ENCODE measurements around the gene GAPDH.
"Not testable (repeated sequence)": the region's sequence is repeated elsewhere in the genome, so short reads cannot be mapped to it uniquely, and the experiment has no call there.

Gene GAPDH

DNA sequence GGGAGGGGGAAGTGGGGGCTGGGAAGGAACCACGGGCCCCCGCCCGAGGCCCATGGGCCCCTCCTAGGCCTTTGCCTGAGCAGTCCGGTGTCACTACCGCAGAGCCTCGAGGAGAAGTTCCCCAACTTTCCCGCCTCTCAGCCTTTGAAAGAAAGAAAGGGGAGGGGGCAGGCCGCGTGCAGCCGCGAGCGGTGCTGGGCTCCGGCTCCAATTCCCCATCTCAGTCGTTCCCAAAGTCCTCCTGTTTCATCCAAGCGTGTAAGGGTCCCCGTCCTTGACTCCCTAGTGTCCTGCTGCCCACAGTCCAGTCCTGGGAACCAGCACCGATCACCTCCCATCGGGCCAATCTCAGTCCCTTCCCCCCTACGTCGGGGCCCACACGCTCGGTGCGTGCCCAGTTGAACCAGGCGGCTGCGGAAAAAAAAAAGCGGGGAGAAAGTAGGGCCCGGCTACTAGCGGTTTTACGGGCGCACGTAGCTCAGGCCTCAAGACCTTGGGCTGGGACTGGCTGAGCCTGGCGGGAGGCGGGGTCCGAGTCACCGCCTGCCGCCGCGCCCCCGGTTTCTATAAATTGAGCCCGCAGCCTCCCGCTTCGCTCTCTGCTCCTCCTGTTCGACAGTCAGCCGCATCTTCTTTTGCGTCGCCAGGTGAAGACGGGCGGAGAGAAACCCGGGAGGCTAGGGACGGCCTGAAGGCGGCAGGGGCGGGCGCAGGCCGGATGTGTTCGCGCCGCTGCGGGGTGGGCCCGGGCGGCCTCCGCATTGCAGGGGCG is at the start of gene GAPDH:
TSS of gene GAPDH (plus strand) at position 595 of the 772 bp plus-strand sequence. CDS start 316 bp downstream, outside the sequence.
- DNase-seq (ENCODE audit: low read depth in 4 of 4, low spot score in 1 of 4) = peak; percentile 71 to 88 (median 83)

GRCh38 chr12:6488240-6488639 is 46.1 kb upstream of the GAPDH start:
- DNase-seq (ENCODE audit: low read depth in 4 of 4, low spot score in 1 of 4) = no peak

DNA sequence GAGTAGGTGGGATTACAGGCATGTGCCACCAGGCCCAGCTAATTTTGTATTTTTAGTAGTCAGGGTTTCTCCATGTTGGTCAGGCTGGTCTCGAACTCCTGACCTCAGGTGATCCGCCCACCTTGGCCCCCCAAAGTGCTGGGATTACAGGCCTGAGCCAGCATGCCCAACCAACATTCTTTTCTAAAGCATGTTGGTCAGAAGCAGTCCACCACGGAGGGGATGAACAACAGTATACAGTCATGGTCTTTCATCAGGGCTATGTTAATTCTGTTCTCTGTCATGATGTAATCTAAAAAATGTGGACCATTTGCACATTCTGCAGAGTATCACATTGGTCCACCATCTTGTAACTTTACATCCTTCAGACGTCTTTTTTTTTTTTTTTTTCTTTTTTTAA is 44.9 kb upstream of the GAPDH start:
- DNase-seq (ENCODE audit: low read depth in 4 of 4, low spot score in 1 of 4) = no peak

- not testable (repeated sequence) for DNase-seq (ENCODE audit: low read depth in 4 of 4, low spot score in 1 of 4)
These were observed 43.6 kb upstream of the GAPDH start for GRCh38 chr12:6490673-6491072.

- DNase-seq (ENCODE audit: low read depth in 4 of 4, low spot score in 1 of 4) = peak; percentile 90 to 99 (median 96)
These were observed 41.4 kb upstream of the GAPDH start, which contains the start of gene MRPL51 for GRCh38 chr12:6492838-6493496. Gene MRPL51, minus strand, starts transcription at chr12:6493262. Its CDS starts 126 bp downstream, at chr12:6493136.

GRCh38 chr12:6493497-6494257 is 40.6 kb upstream of the GAPDH start, which contains the start of gene NCAPD2:
Gene NCAPD2, plus strand, starts transcription at chr12:6494102. Its CDS starts 997 bp downstream, at chr12:6495099.
- DNase-seq (ENCODE audit: low read depth in 4 of 4, low spot score in 1 of 4) = peak; percentile 76 to 92 (median 83)

DNA sequence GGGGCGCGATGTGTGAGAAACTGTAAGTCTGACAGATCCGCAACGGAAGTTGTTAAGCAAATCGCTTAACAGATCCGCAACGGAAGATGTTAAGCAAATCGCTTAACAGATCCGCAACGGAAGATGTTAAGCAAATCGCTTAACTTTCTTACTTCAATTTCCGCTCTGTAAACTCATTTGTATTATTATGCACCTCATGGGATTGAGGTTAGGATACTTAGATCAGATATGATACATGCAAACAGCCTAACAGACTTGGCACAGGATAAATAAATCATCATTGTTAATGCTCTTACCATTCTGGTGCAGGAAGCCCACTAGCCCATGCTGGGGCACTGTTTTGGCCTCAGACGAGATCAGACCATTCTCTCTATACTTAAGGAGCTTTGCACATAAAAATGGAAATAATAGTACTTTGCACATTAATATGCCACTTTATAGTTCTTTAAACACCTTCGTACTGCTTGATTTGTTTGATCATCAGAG is 40.0 kb upstream of the GAPDH start:
- DNase-seq (ENCODE audit: low read depth in 4 of 4, low spot score in 1 of 4) = no peak

- DNase-seq (ENCODE audit: low read depth in 4 of 4, low spot score in 1 of 4) = no peak
These were observed 39.3 kb upstream of the GAPDH start for GRCh38 chr12:6494968-6495367.

DNA sequence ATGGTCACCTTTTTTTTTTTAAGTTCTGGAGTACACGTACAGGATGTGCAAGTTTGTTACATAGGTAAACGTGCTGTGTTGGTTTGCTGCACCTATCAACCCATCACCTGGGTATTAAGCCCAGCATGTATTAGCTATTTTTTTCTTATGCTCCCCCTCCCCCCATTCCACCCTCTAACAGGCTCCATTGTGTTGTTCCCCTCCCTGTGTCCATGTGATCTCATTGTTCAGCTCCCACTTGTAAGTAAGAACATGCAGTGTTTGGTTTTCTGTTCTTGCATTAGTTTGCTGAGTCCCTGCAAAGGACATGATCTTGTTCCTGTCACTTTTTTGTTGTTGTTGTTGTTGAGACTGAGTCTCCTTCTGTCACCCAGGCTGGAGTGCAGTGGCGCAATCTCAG is 37.0 kb upstream of the GAPDH start:
- not testable (repeated sequence) for DNase-seq (ENCODE audit: low read depth in 4 of 4, low spot score in 1 of 4)

DNA sequence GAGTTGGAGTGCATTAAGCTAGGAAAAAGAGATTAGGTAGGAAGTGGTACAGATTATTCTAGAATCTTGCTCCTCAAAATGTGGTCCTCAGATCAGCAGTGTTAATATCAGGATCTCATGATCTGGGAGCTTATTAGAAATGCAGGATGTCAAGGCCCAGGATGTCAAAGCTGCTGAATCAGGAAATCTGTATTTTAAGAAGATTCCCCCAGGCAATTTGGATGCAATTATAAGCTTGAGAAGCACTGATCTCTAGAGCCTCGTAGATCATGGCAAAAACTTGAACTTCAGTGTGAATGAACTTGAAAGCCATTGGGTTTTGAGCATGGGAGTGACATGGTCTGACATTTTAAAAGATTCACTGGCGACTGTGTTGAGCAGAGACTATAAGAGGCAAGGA is 33.9 kb upstream of the GAPDH start:
- DNase-seq (ENCODE audit: low read depth in 4 of 4, low spot score in 1 of 4) = no peak

DNA sequence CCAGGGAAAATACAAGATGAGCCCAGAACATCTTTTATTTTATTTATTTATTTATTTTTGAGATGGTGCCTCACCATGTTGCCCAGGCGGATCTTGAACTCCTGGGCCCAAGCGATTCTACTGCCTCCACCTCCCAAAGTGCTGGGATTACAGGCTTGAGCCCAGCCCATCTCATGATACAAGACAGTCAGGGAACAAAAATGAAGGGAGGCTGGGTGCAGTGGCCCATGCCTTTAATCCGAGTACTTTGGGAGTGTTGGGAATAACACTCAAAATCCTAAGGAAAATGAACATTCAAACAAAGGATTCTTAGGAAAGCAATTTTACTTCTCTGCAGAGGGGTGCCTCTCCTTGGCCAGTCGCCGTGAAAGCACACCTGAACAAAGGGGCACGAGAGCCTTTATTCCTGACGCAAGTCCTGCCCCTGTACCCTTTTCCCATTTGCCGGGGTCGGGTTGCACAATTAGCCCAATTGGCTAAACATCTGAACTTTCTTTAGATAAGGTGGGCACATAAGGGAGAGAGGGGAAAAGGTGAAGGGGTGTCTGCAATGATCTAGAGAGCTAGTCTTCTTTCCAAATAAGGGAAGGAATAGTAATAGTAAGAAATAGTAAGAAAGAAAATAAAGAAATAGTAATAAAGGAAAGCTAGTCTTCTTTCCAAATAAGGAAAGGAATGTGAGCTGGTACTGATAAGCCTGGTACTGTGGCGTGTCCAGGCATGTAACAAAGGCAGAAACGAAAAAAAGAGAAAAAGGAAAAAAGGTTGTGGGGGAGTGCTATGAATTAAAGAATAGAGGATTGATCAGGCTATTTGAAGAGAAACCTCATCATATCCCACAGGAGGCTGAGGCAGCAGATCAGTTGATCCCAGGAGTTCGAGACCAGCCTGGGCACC is 27.0 kb upstream of the GAPDH start:
- DNase-seq (ENCODE audit: low read depth in 4 of 4, low spot score in 1 of 4) = no peak

DNA sequence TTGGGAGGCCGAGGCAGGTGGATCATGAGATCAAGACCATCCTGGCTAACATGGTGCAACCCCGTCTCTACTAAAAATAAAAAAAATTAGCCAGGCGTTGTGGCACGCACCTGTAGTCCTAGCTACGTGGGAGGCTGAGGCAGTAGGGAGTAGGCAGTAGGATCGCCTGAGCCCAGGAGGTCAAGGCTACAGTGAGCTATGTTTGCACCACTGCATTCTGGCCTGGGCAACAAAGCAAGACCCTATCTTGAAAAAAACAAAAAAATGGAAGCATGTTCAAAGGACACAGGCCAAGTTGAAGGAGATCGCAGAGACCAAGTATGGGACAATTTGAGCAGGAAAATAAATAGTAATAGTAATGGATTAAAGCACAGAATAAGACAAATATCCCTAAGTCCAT is 26.2 kb upstream of the GAPDH start:
- no peak for DNase-seq (ENCODE audit: low read depth in 4 of 4, low spot score in 1 of 4)

GRCh38 chr12:6520186-6520585 is 14.1 kb upstream of the GAPDH start:
- no peak for DNase-seq (ENCODE audit: low read depth in 4 of 4, low spot score in 1 of 4)

- no peak for DNase-seq (ENCODE audit: low read depth in 4 of 4, low spot score in 1 of 4)
These were observed 12.1 kb upstream of the GAPDH start for GRCh38 chr12:6522193-6522592.

GRCh38 chr12:6523708-6524107 is 10.6 kb upstream of the GAPDH start:
- DNase-seq (ENCODE audit: low read depth in 4 of 4, low spot score in 1 of 4) = no peak

DNA sequence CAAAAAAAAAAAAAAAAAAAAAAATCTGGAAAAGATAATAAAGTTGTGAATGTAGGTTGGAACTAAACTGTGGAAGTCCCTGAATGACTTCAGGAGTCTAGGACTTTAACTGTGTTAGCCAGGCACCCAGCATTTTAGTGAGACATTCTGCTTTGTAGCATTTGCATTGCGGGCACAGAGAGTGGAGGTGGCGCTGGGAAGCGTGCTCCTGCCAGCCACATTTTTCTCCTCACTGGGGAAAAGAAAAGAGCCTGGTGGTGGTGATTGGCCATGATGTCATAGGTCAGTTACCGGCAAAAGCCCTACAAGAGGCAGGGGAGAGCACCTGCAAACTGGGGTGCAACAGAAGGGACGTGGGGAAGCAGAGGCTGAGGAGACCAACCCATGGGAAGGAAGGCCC is 9.7 kb upstream of the GAPDH start:
- no peak for DNase-seq (ENCODE audit: low read depth in 4 of 4, low spot score in 1 of 4)

DNA sequence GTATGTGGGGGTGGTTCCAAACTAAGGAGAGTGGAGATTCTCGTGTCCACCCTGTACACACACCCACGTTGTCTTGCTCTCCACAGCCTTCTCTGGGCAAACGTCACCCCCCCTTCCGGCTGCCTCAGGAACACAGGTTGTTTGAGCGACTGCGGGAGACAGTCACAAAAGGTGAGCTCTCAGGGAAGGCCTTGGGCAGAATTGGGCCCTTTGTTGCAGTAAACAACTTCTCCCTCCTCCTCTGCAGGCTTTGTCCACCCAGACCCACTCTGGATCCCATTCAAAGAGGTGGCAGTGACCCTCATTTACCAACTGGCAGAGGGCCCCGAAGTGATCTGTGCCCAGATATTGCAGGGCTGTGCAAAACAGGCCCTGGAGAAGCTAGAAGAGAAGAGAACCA is 8.1 kb upstream of the GAPDH start:
- no peak for DNase-seq (ENCODE audit: low read depth in 4 of 4, low spot score in 1 of 4)

GRCh38 chr12:6526766-6527525 is 7.4 kb upstream of the GAPDH start:
- no peak for DNase-seq (ENCODE audit: low read depth in 4 of 4, low spot score in 1 of 4)

- no peak for DNase-seq (ENCODE audit: low read depth in 4 of 4, low spot score in 1 of 4)
These were observed 6.6 kb upstream of the GAPDH start for GRCh38 chr12:6527711-6528110.
